HepG2 (cell line): Measurements from ENCODE around the gene ARG2. TPM values are rescaled to one million over a fixed set of nuclear protein-coding genes. Genes with fewer than 3 reads are reported as not detected.

Source experiments
- DMTF1 ChIP-seq: sonication (generic); formaldehyde crosslinking; IDR thresholded peaks from 2 replicates; pipeline ENCODE4 v1.4.0; 2020; ENCODE audit warnings: mild to moderate bottlenecking, missing genetic modification reagents
- DPF2 ChIP-seq: sonication (generic); formaldehyde crosslinking; IDR thresholded peaks from 2 replicates; pipeline ENCODE4 v1.4.0; 2020; ENCODE audit warnings: mild to moderate bottlenecking, low read depth, missing genetic modification reagents, borderline replicate concordance
- FOSL2 ChIP-seq: sonication (generic); formaldehyde crosslinking; IDR thresholded peaks from 2 replicates; pipeline ENCODE4 v1.4.0; 2020; ENCODE audit warnings: missing genetic modification reagents
- HES4 ChIP-seq: sonication (generic); formaldehyde crosslinking; IDR thresholded peaks from 2 replicates; pipeline ENCODE4 v1.9.0; 2021; ENCODE audit warnings: mild to moderate bottlenecking, missing genetic modification reagents, borderline replicate concordance
- HINFP ChIP-seq: sonication (generic); formaldehyde crosslinking; IDR thresholded peaks from 2 replicates; pipeline ENCODE4 v1.4.0; 2020; ENCODE audit warnings: low read depth, mild to moderate bottlenecking, missing genetic modification reagents
- MYNN ChIP-seq: sonication (generic); formaldehyde crosslinking; IDR thresholded peaks from 2 replicates; pipeline ENCODE4 v1.4.0; 2020; ENCODE audit warnings: mild to moderate bottlenecking, low read depth, missing genetic modification reagents
- NFE2 ChIP-seq: sonication (generic); formaldehyde crosslinking; IDR thresholded peaks from 2 replicates; pipeline ENCODE4 v1.4.0; 2020; ENCODE audit warnings: missing genetic modification reagents
- NFRKB ChIP-seq: fragments of 450-650 bp; IDR thresholded peaks from 2 replicates; pipeline ENCODE4 v1.6.1; 2017
- RELA ChIP-seq: sonication (generic); formaldehyde crosslinking; IDR thresholded peaks from 2 replicates; pipeline ENCODE4 v1.4.0; 2020; ENCODE audit warnings: missing genetic modification reagents
- TEAD2 ChIP-seq: sonication (generic); formaldehyde crosslinking; IDR thresholded peaks from 2 replicates; pipeline ENCODE4 v1.9.0; 2021; ENCODE audit warnings: missing genetic modification reagents
- YY1 ChIP-seq: IDR thresholded peaks from 2 replicates; pipeline ENCODE4 v1.6.1; 2011; ENCODE audit warnings: low read length, low read depth, moderate library complexity, mild to moderate bottlenecking; ENCODE audit not compliant: insufficient read depth, insufficient replicate concordance
- ZFP36L2 ChIP-seq: sonication (generic); formaldehyde crosslinking; IDR thresholded peaks from 2 replicates; pipeline ENCODE4 v1.4.0; 2020; ENCODE audit warnings: missing genetic modification reagents
- ZNF263 ChIP-seq: sonication (generic); formaldehyde crosslinking; IDR thresholded peaks from 2 replicates; pipeline ENCODE4 v1.4.0; 2020; ENCODE audit warnings: missing genetic modification reagents
- ZNF280B ChIP-seq: sonication (generic); formaldehyde crosslinking; IDR thresholded peaks from 2 replicates; pipeline ENCODE4 v1.5.0; 2020; ENCODE audit warnings: missing genetic modification reagents, mild to moderate bottlenecking, borderline replicate concordance
- ZNF484 ChIP-seq: sonication (generic); formaldehyde crosslinking; IDR thresholded peaks from 2 replicates; pipeline ENCODE4 v1.5.1; 2020; ENCODE audit warnings: mild to moderate bottlenecking, low read depth, missing genetic modification reagents, borderline replicate concordance
- ZNF549 ChIP-seq: sonication (generic); formaldehyde crosslinking; IDR thresholded peaks from 2 replicates; pipeline ENCODE4 v1.5.0; 2020; ENCODE audit warnings: missing genetic modification reagents
- ZNF800 ChIP-seq: sonication (generic); formaldehyde crosslinking; IDR thresholded peaks from 2 replicates; pipeline ENCODE4 v1.4.0; 2020; ENCODE audit warnings: missing genetic modification reagents
- polyA plus RNA-seq, 8 experiments: library from polyadenylated mRNA; depleted of rRNA in 3 of 8; stranded (reverse) in 7 of 8; unstranded in 1 of 8; fragments of >200 nt; fragmentation: Illumina TruSeq in 4 of 8; extraction: Trizol in 4 of 8; gene quantifications; 2 replicates each; pipeline versions ENCODE4 v1.2.1 to v1.2.3, GENCODE V29; 2011 to 2016; ENCODE audit warnings: low read depth in 4 of 8, missing spikeins in 1 of 8, mixed read lengths in 1 of 8; ENCODE audit not compliant: insufficient read depth in 1 of 8
- total RNA-seq, 5 experiments: library from RNA; depleted of rRNA; stranded (reverse); fragments of >200 nt; fragmentation: Illumina TruSeq; extraction: Trizol; gene quantifications; 2 replicates each; pipeline ENCODE4 v1.2.3, GENCODE V29; 2016; ENCODE audit warnings: low read depth in 1 of 5
- TF ChIP-seq, protein P1 (sequence below), 2 experiments: IDR thresholded peaks; 2 replicates each; pipeline ENCODE4 v1.6.1; 2011 to 2012; ENCODE audit warnings: low read length in 2 of 2, borderline replicate concordance in 1 of 2, low read depth in 1 of 2, mild to moderate bottlenecking in 1 of 2, moderate library complexity in 1 of 2

The ARG2 gene
- total and polyA plus RNA-seq, 2 of the 13 experiments (the other 11 are each of a cell fraction or from before 2014, with no cell fraction given), result 37.5 to 73.6 TPM

- TF ChIP-seq YY1 (peak; percentile 59), FOSL2 (CRISPR knock-in tag) (peak; percentile 86), RELA (CRISPR knock-in tag) (no peak), ZFP36L2 (CRISPR knock-in tag) (no peak), HES4 (CRISPR knock-in tag) (no peak), ZNF263 (no peak), HINFP (CRISPR knock-in tag) (peak; percentile 85), ZNF280B (peak; percentile 26; the same call in 1 of the 2 replicates), NFE2 (CRISPR knock-in tag) (no peak), TEAD2 (CRISPR knock-in tag) (no peak), NFRKB (no peak), DPF2 (CRISPR knock-in tag) (0 out of 2 replicates have a peak, but pooled peaks have one; percentile 12), DMTF1 (CRISPR knock-in tag) (no peak), ZNF484 (no peak), ZNF800 (CRISPR knock-in tag) (no peak), ZNF549 (CRISPR knock-in tag) (no peak), MYNN (CRISPR knock-in tag) (no peak)
- TF ChIP-seq, protein P1, sequence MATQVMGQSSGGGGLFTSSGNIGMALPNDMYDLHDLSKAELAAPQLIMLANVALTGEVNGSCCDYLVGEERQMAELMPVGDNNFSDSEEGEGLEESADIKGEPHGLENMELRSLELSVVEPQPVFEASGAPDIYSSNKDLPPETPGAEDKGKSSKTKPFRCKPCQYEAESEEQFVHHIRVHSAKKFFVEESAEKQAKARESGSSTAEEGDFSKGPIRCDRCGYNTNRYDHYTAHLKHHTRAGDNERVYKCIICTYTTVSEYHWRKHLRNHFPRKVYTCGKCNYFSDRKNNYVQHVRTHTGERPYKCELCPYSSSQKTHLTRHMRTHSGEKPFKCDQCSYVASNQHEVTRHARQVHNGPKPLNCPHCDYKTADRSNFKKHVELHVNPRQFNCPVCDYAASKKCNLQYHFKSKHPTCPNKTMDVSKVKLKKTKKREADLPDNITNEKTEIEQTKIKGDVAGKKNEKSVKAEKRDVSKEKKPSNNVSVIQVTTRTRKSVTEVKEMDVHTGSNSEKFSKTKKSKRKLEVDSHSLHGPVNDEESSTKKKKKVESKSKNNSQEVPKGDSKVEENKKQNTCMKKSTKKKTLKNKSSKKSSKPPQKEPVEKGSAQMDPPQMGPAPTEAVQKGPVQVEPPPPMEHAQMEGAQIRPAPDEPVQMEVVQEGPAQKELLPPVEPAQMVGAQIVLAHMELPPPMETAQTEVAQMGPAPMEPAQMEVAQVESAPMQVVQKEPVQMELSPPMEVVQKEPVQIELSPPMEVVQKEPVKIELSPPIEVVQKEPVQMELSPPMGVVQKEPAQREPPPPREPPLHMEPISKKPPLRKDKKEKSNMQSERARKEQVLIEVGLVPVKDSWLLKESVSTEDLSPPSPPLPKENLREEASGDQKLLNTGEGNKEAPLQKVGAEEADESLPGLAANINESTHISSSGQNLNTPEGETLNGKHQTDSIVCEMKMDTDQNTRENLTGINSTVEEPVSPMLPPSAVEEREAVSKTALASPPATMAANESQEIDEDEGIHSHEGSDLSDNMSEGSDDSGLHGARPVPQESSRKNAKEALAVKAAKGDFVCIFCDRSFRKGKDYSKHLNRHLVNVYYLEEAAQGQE (IDR thresholded peaks at IDR 0.05; ENCODE audit: borderline replicate concordance in 1 of 2, low read depth in 1 of 2, low read length in 2 of 2), result no peak
These were observed at the start of gene ARG2 (continued) for GRCh38 chr14:67619446-67620216.
